ENCODE measurements around the gene FRMD1. TPM values are rescaled to one million over a fixed set of nuclear protein-coding genes. Genes with fewer than 3 reads are reported as not detected.

FRMD1 gene
- total and polyA plus RNA-seq, 2 donors (not counting 1 experiment from before 2014, with no cell fraction given): not detected

GRCh38 chr6:168101590-168102314 is 22.7 kb upstream of the FRMD1 start:
- H3K4me1 Mint-ChIP-seq: no peaks in the 10 kb centered on the region
- peaks cover 0 to 3% (median 0%) of the 10 kb centered on the region in 3 donors for H3K9me3 ChIP-seq (ENCODE audit: control extremely low read depth in 1 of 3, control insufficient read depth in 2 of 3, insufficient read depth in 1 of 3, low read length in 2 of 3)
- ATAC-seq (ENCODE audit: low read depth): no peak
- H3K4me3 Mint-ChIP-seq: no peak overlapping the region
- no peak overlapping the region for H2AFZ ChIP-seq (ENCODE audit: insufficient read depth, low read depth, low read length, poor library complexity, severe bottlenecking)
- H3K4me2 ChIP-seq (replicated peaks; ENCODE audit: low read depth, low read length, poor library complexity, severe bottlenecking): no peak overlapping the region
- intact Hi-C loops (cut with micrococcal nuclease): no loop called here
- no peaks in the 10 kb centered on the region for H3K4me1 ChIP-seq (ENCODE audit: control insufficient read depth in 2 of 2, insufficient read depth in 2 of 2, low read length in 2 of 2)
- H4K20me1 ChIP-seq (ENCODE audit: control insufficient read depth, insufficient read depth, low read length, poor library complexity, severe bottlenecking): no peaks in the 10 kb centered on the region
- H3K27ac Mint-ChIP-seq: no peak overlapping the region
- WGBS (ENCODE audit: insufficient coverage): 11% methylated on average over 61 of the region's 61 CpGs
- POLR2A ChIA-PET: no interaction called here
- H3K36me3 ChIP-seq (replicated peaks in 1 of 2; ENCODE audit: control extremely low read depth in 1 of 2, control insufficient read depth in 1 of 2, extremely low read depth in 1 of 2, insufficient read depth in 2 of 2, low read length in 1 of 2): no peaks in the 10 kb centered on the region
- H3K4me3 ChIP-seq (ENCODE audit: control extremely low read depth in 1 of 5, extremely low read depth in 1 of 5, insufficient read depth in 1 of 5, low read depth in 2 of 5, low read length in 4 of 5): no peak overlapping the region
- H3K79me2 ChIP-seq (ENCODE audit: control insufficient read depth, insufficient read depth, low read length): no peaks in the 10 kb centered on the region
- no peak overlapping the region for H3K9ac ChIP-seq (ENCODE audit: low read length)
- peaks cover 42% of the 10 kb centered on the region for H3K27me3 Mint-ChIP-seq
- CTCF ChIA-PET: no interaction called here
- peaks cover 0 to 16% (median 2%) of the 10 kb centered on the region in 4 experiments for H3K27me3 ChIP-seq (replicated peaks in 1 of 4; ENCODE audit: control extremely low read depth in 1 of 4, control insufficient read depth in 3 of 4, insufficient read depth in 4 of 4, low read length in 3 of 4)
- no peaks in the 10 kb centered on the region for H3K9me3 Mint-ChIP-seq (ENCODE audit: insufficient read depth)
- no peak overlapping the region for H3K27ac ChIP-seq (ENCODE audit: low read length in 2 of 2)
- TF ChIP-seq EZH2 (IDR thresholded peaks at IDR 0.05; ENCODE audit: borderline replicate concordance, insufficient read depth, low read depth, low read length, poor library complexity, severe bottlenecking): no peak
- no peak for TF ChIP-seq CTCF (IDR thresholded peaks at IDR 0.05)
- no peak for DNase-seq

DNA sequence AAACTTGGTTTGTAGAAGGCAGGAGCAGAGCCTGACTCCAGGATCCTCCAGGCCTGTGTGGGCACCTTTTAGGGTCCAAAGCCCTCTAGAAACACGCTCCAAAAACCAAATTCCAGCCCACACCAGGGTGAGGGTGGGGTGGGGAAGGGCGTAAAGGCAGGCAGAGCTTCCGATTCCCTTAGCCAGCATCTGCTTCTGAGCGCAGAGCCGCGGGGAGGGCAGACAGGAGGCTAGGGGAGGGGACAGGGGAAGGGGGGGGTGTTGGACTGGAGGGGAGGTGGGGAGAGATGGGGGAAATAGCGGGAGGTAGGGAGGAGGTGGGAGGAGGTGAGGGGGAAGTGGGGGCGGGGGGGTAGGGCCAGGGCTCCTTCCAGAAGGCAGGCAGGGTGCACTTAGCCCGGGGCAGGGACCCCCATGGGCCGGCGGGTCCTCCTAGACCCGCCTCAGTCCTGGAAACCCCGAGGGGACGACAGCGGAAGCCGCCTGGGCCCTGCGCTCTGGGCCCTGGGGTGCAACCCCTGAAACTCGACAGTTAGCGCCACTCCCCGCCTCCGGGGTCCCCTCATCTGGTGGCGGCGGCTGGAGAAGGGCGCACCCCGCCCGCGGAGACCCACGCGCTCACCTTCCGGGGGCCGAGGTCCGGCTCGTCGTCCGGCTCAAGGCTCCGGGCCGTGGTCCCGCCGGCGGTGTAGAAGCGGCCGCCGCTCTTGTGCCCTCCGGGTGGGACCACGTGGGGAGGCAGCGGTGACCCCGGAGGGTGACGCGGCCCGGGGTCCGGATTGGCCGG is 22.0 kb upstream of the FRMD1 start:
- Mint-ChIP-seq H3K4me1 (no peaks in the 10 kb centered on the region), H3K27me3 (peaks cover 42% of the 10 kb centered on the region), H3K4me3 (no peak overlapping the region), H3K27ac (no peak overlapping the region), H3K9me3 (ENCODE audit: insufficient read depth) (no peaks in the 10 kb centered on the region)
- Histone ChIP-seq H2AFZ (ENCODE audit: insufficient read depth, low read depth, low read length, poor library complexity, severe bottlenecking) (no peak overlapping the region), H3K9ac (ENCODE audit: low read length) (no peak overlapping the region), H3K36me3 (replicated peaks in 1 of 2; ENCODE audit: control extremely low read depth in 1 of 2, control insufficient read depth in 1 of 2, extremely low read depth in 1 of 2, insufficient read depth in 2 of 2, low read length in 1 of 2) (no peaks in the 10 kb centered on the region), H3K79me2 (ENCODE audit: control insufficient read depth, insufficient read depth, low read length) (no peaks in the 10 kb centered on the region), H3K4me2 (replicated peaks; ENCODE audit: low read depth, low read length, poor library complexity, severe bottlenecking) (no peak overlapping the region), H3K4me1 (ENCODE audit: control insufficient read depth in 2 of 2, insufficient read depth in 2 of 2, low read length in 2 of 2) (no peaks in the 10 kb centered on the region), H3K27me3 (replicated peaks in 1 of 4; ENCODE audit: control extremely low read depth in 1 of 4, control insufficient read depth in 3 of 4, insufficient read depth in 4 of 4, low read length in 3 of 4) (peaks cover 0 to 16% (median 2%) of the 10 kb centered on the region in 4 experiments), H3K27ac (ENCODE audit: low read length in 2 of 2) (no peak overlapping the region), H3K4me3 (ENCODE audit: control extremely low read depth in 1 of 5, extremely low read depth in 1 of 5, insufficient read depth in 1 of 5, low read depth in 2 of 5, low read length in 4 of 5) (no peak overlapping the region), H4K20me1 (ENCODE audit: control insufficient read depth, insufficient read depth, low read length, poor library complexity, severe bottlenecking) (no peaks in the 10 kb centered on the region), H3K9me3 (ENCODE audit: control extremely low read depth in 1 of 3, control insufficient read depth in 2 of 3, insufficient read depth in 1 of 3, low read length in 2 of 3) (peaks cover 0 to 3% (median 0%) of the 10 kb centered on the region in 3 donors)
- intact Hi-C loops (cut with micrococcal nuclease): no loop called here
- DNase-seq: no peak
- POLR2A ChIA-PET: no interaction called here
- WGBS (ENCODE audit: insufficient coverage): 11% methylated on average over 44 of the region's 52 CpGs
- CTCF ChIA-PET: no interaction called here
- TF ChIP-seq CTCF (IDR thresholded peaks at IDR 0.05) (no peak), EZH2 (IDR thresholded peaks at IDR 0.05; ENCODE audit: borderline replicate concordance, insufficient read depth, low read depth, low read length, poor library complexity, severe bottlenecking) (no peak)
- ATAC-seq (ENCODE audit: low read depth): no peak
